DMS79 treated with DMSO at 0.1 percent for 48 hours (cell line): ENCODE data around the gene OCIAD1.

Source experiments
- DNase-seq: peaks from one replicate; lab custom pipeline; 2025; lab: John Stamatoyannopoulos, UW

OCIAD1 gene

DNA sequence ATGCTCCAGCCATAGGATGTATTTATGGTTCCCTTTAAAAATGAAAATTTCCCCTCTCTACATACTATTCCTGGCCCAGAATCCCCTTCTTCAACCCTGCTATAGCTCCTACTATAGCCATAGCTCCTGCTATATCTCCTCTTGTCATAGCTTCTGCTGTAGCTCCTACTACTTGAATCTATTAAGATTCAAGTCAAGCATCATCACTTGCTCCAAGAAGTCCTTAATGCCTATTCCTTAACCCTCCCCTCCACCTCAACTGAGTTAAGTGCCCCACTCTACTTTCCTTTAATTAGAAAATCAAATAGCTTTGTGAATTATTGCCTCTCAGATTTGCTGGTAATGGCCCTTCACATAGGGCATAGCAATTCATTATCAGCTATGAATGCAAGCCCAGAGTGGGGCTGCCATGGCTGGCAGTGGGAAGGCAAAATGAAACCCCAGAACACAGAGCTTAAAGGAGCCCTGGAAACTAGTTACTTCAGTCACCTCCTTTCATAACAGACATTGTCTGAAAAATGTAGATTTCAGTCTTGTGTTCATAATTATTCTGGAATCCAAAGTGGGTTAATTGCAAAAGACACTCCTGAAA, 60.2 kb downstream of the OCIAD1 start:
- peak; percentile 94 for DNase-seq

DNA sequence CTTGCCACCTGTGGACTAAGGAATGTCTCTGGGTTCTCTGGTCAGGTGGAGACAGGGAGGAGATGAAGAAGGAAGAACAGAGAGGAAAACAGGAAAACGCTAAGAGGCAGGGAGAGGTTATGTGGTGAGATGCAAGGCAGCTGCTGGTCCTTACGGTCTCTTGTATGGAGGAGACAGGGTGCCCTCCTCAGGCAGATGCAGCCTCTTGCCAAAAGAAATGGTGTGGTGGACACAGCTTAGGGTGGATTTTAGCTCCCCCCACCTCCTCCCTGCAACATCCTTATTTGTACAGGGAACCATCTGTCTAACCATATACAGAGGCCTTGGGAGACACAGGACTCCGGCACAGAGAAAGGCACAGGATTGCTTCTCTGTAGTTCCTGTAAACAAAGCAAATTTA, 66.0 kb downstream of the OCIAD1 start:
- DNase-seq = no peak

GRCh38 chr4:48898733-48899431, 68.0 kb downstream of the OCIAD1 start:
- DNase-seq = no peak

- no peak for DNase-seq
These were observed 68.5 kb downstream of the OCIAD1 start for GRCh38 chr4:48899432-48899749.

DNA sequence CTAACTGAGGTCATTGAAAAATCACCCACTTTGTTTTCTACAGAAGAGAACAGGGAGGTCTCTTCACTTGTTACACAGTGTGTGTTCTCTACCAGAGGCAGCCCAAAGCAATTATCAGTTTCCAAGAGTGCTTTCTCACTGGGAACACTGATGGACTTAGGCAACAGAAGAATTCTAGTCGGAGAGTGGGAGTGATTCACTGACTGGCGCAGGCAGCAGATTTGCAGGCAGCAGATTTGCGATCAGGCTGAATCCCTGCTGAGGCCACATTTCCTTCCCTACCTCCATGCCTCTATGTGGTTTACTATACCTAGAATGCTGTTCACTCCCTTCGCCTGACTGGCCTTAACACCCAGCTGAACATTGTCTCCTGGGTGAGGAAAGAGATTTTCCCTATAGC, 69.1 kb downstream of the OCIAD1 start:
- no peak for DNase-seq

- no peak for DNase-seq
These were observed 70.3 kb downstream of the OCIAD1 start for GRCh38 chr4:48901196-48901595.

DNA sequence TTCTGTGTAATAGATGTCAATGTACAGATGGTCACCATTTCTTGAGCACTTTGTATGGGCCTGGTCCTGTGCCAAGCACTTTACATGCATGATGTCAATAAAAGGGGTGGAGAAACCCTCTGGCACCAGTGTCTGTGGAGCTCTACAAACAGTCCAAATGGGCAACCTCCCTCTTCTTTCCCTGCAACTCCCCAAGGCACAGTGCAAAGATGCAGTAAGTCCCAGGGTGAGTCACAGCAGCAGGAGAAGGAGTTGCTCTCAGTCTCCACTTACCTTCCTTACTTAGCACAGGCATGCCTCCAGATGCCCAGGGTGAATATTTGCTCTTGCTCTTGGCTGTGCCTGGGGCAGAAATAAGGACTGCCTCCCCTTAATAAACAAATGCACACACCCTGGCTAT, 71.4 kb downstream of the OCIAD1 start:
- DNase-seq = peak; percentile 64

DNA sequence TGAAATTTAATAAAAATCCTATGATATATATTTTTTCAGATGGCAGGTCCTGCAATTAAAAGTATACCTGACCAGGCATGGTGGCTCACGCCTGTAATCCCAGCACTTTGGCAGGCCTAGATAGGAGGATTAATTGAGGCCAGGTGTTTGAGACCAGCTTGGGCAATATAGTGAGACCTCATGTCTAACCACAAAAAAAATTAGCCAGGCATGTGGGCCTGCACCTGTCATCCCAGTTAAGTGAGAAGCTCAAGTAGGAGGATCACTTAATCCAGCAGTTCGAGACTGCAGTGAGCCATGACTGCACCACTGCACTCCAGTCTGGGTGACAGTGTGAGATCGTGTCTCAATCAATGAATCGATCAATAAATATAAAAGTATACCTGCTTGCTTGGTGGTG, 73.2 kb downstream of the OCIAD1 start:
- peak; percentile 14 for DNase-seq

GRCh38 chr4:48904541-48905142, 73.8 kb downstream of the OCIAD1 start:
- DNase-seq = no peak

DNA sequence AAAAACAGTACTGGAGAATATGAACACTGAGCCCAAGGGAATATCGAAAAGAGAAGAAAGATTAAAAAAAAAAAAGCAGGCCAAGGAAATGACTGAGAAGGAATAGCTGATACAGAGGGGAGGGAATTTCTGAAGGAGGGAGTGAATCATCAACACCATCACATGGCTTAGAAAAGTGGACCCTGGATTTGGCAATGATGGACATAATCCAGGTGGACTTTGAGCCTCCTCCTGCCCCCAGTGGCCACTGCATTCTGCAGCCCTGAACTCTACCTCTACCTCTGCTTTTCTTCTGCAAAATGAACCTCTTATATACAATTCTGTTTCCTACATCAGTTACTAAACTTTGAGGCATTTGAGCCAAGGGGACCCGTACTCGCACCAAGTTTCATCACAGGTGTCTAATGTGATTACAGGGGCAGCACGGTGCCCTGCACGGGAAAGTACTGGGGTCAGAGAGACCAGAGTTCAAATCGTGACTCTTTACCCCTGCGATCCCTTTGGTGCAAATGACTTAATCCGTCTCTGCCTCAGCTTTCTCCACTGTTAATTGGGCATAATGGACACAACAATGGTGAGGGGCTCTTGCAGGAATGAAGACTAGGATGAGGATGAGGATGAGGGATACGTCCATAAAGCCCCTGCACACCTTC, 74.6 kb downstream of the OCIAD1 start:
- DNase-seq = no peak

DNA sequence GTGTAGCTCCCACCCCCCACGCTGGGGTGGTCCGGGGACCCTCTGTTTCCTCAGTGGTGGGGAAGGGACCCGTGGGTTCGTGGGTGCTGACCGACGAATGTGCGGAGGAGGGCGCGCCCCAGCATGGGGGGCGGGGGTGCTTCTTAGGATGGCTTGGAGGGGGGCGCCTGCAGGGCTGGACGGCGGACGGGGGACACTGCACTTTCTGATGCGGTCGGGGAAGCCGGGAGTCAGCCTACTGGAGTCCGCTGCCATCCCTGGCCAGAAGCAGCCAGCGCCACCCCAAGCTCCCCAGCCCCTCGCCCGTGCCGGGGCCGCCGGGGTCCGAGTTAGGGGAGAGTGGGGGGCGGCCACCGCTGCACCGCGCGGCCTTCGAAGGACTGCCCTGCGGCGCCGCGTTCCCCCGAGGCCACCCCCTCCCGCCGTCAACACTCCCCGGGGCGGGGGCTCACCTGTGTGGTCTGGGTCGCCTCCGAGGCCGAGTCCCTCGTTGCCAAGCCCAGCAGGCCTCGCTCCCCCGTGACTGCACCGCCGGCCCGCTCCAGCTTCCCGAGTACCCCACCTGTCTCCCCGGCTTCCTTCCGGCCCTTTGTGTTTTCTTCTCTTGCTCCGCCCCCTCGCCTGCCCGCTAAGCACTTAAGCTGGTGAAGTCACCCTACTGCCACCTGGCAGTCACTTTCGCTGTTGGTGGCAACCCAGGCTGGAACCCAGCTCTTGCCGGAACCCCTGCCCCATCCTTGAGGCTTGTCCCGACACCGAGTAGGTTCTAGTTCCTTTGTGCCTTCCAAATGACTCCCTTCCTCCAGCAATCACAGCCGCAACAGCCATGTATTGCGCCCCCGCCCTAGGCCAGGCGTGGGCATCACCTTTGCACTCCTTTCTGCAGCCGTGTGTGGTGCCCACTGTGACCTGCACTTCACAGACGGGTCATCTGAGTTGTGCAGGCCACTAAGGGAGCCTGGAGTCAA, 75.6 kb downstream of the OCIAD1 start, which contains the start of gene OCIAD2:
TSS of gene OCIAD2 (minus strand) at position 569 of the 968 bp plus-strand sequence. CDS start 2,225 bp downstream, outside the sequence.
- DNase-seq = peak; percentile 84

GRCh38 chr4:48907706-48908477, 77.0 kb downstream of the OCIAD1 start:
- DNase-seq = no peak

GRCh38 chr4:48908687-48909086, 77.8 kb downstream of the OCIAD1 start:
- DNase-seq = no peak

- no peak for DNase-seq
These were observed 78.8 kb downstream of the OCIAD1 start for GRCh38 chr4:48909697-48910096.

DNA sequence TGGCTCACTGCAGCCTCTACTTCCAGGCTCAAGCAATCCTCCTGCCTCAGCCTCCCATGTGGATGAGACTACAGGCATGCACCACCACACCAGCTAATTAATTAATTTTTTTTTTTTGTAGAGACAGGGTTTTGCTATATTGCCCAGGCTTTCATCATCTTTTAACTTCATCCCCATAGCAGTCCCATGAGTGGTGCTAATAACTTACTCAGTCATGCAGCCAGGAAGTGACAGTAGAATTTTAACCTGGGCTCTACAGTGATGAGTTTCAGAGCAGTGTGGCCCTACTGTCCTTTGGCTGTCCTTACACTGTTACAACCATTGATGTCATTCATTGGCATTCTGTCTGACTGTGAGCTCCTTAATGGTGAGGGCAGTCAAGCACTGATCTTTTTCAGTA, 79.6 kb downstream of the OCIAD1 start:
- no peak for DNase-seq
